Eye (tissue), 1 donor: ENCODE data around the gene TOMM7.
"Not testable (repeated sequence)": the region's sequence is repeated elsewhere in the genome, so short reads cannot be mapped to it uniquely, and the experiment has no call there.

Experiments
- DNase-seq: peaks from one replicate; pipeline ENCODE4 v3.0.0-alpha.2; 2015

TOMM7 gene

GRCh38 chr7:22853138-22853537 is 30.5 kb upstream of the TOMM7 start:
- no peak for DNase-seq

- DNase-seq: no peak
Observed at GRCh38 chr7:22851145-22851544, 28.5 kb upstream of the TOMM7 start.

GRCh38 chr7:22850394-22850793 is 27.7 kb upstream of the TOMM7 start:
- not testable (repeated sequence) for DNase-seq

- DNase-seq: no peak
Observed at GRCh38 chr7:22849662-22850061, 27.0 kb upstream of the TOMM7 start.

GRCh38 chr7:22849172-22849571 is 26.5 kb upstream of the TOMM7 start:
- peak; percentile 41 for DNase-seq

- DNase-seq: no peak
Observed at GRCh38 chr7:22846961-22847360, 24.3 kb upstream of the TOMM7 start.

- DNase-seq: no peak
Observed at GRCh38 chr7:22845221-22845834, 22.7 kb upstream of the TOMM7 start.

- peak; percentile 44 for DNase-seq
Observed at GRCh38 chr7:22843681-22844309, 21.1 kb upstream of the TOMM7 start.

- no peak for DNase-seq
Observed at GRCh38 chr7:22842973-22843372, 20.3 kb upstream of the TOMM7 start.

GRCh38 chr7:22842383-22842941 is 19.8 kb upstream of the TOMM7 start:
- DNase-seq: peak; percentile 33

- DNase-seq: peak; percentile 19
Observed at GRCh38 chr7:22841954-22842353, 19.3 kb upstream of the TOMM7 start.

GRCh38 chr7:22837308-22837707 is 14.7 kb upstream of the TOMM7 start:
- DNase-seq: no peak

GRCh38 chr7:22836506-22836905 is 13.9 kb upstream of the TOMM7 start:
- DNase-seq: not testable (repeated sequence)

GRCh38 chr7:22833957-22834356 is 11.3 kb upstream of the TOMM7 start:
- no peak for DNase-seq

GRCh38 chr7:22833113-22833855 is 10.6 kb upstream of the TOMM7 start:
- no peak for DNase-seq

- DNase-seq: no peak
Observed at GRCh38 chr7:22832401-22832800, 9.8 kb upstream of the TOMM7 start.

- no peak for DNase-seq
Observed at GRCh38 chr7:22831602-22832305, 9.1 kb upstream of the TOMM7 start.

GRCh38 chr7:22827563-22827962 is 4.9 kb upstream of the TOMM7 start:
- DNase-seq: no peak

GRCh38 chr7:22826593-22826992 is 3.9 kb upstream of the TOMM7 start:
- DNase-seq: no peak

GRCh38 chr7:22824760-22825159 is 2.1 kb upstream of the TOMM7 start:
- DNase-seq: no peak

- DNase-seq: no peak
Observed at GRCh38 chr7:22823142-22823497, 471 bp upstream of the TOMM7 start.

GRCh38 chr7:22821702-22822485 is 755 bp downstream of the TOMM7 start:
- DNase-seq: peak; percentile 45
